NCI-H128 (cell line): ENCODE measurements around the gene RS1.

ENCODE experiments used
- DNase-seq: peaks from one replicate; lab custom pipeline; 2025; ENCODE audit not compliant: unreplicated experiment; lab: John Stamatoyannopoulos, UW

RS1 gene

DNA sequence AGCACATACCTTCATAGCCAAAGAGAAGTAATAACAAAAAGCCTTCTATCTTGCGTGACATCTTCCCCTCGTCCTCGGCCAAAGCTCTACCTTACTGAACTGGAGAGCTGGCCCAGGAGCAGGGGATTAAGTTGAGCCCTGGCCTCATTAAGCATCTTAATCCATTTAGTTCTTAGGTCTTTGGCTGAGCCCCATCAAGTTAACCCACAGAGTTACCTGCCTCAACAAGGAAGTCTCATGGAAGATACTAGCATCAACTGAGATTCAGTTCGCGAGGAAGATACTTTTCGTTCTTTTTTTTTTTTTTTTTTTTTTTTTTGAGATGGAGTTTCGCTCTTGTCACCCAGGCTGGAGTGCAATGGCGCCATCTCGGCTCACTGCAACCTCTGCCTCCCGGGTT is at the start of gene RS1:
TSS of gene RS1 (minus strand) at position 101 of the 400 bp plus-strand sequence. CDS start at position 61, 40 bp downstream.
- no peak for DNase-seq

DNA sequence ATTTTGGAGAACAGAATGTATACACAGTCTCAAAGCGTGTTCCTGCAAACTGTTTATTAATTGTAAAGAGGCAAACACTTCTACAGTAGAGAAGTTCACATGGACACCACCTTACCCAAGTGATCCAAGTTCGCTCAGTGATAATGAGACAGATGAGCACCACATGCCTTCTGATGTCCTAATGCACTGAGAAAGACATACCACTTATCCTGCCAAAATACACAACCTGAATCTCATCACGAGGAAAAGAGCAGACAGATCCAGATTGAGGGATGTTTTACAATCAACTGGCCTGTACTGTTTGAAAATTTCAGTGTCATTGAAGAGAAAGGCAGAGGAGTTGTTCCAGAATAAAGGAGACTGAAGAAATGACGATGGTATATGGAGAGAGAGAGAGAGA is 47.9 kb upstream of the RS1 start:
- no peak for DNase-seq

DNA sequence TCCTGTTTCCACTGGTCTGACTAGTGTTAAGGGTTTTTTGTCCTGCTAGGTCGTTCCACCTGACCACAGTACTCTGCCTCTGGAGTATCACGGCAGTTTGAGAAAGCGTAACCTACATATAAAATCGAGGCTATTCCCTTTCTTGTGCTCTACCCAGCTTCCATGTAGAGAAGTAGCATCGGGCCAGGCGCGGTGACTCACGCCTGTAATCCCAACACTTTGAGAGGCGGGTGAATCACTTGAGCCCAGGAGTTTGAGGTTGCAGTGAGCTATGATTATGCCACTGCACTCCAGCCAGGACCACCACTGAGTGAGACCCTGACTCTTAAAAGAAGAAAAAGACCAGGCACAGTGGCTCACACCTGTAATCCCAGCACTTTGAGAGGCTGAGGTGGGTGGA is 43.0 kb upstream of the RS1 start:
- no peak for DNase-seq

DNA sequence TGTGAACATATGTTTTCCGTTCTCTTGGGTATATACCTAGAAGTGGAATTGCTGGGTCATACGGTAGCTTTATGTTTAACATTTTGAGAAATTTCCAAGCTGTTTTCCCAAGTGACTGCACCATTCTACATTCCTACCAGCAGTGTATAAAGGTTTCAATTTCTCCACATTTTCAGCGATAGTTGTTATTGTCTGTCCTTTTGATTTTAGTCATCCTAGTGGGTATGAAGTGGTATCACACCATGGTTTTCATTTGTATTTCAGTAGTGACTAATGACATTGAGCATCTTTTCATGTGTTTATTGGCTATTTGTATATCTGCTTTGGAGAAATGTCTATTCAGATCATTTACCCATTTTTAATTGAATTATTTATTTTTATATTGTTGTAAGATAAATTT is 37.9 kb upstream of the RS1 start:
- DNase-seq: no peak

DNA sequence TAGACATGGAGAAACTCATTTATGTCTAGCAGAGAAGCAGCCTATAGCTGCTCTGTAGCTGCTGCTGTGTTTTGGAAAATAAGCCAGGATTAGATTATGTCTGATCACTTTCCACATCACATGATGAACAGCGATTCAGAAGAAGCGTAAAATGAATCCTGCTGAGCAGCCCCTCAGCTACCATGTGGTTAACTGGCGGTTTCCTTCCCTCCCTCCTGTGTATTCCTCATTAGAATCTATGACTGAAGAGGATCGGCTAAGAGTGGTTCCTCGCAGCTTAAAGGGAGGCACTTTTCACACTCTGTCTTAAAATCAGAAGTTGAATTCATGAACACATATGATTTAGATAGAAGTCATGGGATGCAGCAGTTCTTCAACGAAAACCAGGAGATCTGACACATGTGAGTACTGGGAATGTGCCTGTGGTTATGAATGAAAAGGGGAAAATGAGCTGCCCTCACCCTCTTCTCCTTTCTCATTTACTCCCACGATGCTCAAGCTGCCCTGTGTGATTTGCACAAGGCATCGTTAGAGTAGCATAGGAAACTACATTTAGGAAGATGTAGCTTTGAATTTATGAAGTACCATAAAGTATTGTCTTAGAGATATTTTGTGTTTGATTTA is 35.6 kb upstream of the RS1 start, which contains the start of gene PPEF1:
TSS of gene PPEF1 (plus strand) at position 220 of the 624 bp plus-strand sequence. CDS start at position 356, 136 bp downstream.
- no peak for DNase-seq

DNA sequence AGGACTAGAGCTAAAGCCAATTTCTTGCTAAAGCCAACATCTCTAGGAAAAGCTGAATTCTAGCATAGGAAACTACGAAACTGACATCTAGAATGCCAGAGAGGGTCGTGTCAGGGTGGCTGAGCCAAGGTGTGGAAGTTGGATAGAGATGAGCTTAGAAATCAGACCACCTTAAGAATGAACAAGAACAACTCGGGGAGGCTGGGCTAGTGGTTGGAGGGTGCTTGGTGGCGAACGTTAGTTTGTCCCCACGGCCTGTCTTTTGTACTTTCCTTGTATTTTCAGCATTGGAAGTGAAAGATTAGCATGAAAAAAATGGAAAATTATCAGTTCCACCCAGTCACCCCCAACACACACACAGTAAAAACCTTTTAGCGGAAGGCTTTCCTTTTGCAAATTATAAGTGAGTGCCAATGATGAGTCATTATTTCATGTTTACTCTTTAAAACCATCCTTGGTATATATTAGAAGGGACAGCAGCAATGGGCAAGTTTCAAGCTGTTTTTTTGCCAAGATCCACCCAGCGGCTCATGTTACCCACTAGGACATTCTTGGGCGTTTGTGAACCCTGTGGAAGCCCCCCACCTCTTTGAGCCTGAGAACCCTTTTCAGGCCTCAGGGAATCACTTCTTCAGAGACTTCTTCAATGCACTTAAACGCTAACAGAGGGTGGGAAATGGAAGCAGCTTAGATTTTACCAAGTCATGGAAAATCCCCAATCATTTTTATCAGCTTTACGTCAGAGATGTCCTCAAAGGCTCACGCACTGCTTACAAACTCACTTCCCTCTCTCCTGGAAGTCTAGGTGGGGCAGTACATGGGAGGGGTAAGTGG is 30.7 kb upstream of the RS1 start:
- DNase-seq: no peak

DNA sequence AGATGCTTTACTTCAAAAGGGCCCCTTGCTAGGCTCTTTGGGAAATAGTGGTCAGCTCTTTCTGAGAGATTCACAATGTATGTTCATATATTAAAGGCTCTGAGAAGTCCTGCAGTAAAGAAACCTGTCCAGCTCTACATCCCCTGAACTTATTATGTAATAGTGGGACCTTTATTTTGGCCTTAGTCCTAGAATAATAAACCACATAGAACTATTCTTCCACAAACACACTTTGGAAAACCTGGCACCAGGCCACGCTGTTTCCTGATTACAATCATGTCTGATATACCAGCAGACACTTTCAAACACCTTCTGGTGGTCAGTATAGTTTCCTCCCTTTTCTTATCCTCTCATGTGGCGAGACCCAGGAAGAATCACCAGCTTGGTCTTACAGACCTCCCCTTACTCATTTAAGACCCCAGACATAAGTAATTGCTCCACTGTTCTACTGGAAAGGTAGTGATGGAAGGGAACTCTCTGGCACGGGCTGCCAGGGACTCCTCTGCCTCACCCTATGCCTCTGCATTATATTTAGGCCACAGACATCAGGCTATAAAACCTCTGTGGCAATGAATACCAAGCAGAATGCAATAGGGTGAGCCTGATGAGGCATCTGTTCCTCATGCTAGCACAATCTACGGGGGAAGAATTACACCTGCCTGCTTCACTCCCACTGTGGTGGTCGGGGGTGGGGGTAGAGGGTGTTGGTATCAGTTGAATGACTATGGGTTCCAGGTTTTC is 29.9 kb upstream of the RS1 start:
- no peak for DNase-seq

DNA sequence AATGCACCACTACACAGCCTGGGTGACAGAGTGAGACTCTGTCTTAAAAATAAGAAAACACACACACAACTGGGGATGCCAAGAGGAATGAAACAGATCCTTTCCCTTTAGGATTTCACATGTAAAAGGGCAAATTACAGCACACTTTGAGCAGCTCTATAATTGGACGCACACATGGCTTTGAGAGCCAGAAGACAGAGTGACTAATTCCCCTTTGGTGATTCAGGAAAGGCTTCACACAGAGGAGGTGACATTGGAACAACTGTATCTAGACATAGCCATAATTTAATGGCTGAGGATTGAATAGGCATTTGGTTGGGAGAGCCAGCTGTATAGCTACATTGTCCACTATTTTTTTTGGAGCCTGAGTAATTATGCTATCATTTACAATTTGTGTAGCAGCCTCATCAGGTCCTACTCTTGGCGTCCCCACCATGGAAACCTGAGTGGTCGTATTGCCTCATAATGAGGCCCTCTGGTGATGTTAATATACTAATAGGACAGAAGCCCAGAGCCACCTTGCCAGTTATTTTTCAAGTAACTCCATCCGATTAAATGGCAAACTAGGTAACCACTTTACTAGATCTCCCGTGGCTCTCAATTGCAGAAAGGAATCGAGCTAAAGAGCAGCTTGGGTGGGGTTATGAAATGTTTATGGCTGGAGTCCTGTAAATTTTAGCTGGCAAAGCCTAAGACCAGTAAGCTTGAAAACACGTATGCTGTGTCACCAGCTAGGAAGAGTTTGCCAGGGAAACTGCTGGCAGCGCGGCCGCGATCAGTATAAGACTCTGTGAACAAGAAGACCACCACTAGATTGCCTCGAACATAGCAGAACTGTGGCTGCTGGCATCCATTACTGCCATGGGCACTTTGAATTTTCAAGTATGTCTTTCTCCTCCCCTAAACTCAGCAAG is 27.1 kb upstream of the RS1 start:
- peak; percentile 26 for DNase-seq

DNA sequence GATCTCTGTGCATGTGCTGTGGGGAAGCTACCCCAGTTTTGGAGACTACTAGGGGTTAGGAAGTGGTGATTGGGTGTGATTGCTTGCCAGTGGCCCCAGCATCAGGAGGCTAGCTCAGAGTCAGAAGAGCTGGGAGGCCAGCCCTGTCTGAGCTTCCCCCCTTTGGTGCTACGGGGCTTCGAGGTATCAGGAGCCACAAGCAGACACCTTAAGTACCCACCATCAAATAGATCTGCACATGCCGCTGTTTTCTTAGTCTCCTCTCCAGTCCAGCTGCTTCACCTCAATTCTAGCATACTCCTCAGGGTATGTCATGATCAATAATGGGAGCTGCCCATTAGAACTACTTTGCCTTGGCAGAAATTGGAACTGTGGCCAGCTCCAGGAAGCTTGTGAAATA is 24.7 kb upstream of the RS1 start:
- no peak for DNase-seq

DNA sequence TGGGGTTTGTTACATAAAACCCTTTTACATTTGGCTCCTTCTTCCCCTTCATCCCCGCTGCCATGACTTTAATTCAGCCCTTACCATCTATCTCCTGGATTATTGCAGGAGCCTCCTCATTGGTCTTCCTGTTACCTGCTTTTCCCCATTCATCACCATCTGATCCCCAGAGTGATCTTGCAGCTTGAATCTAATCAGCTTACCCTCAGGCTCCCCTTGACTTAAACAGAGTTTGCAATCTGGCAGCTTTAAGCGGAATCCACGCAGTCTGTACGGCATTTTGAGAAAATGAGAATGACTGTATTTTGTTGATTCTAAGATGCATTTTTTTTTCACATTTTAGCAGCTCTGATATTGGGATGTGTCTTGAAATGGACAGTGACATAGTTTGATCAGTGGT is 20.6 kb upstream of the RS1 start:
- DNase-seq: no peak

DNA sequence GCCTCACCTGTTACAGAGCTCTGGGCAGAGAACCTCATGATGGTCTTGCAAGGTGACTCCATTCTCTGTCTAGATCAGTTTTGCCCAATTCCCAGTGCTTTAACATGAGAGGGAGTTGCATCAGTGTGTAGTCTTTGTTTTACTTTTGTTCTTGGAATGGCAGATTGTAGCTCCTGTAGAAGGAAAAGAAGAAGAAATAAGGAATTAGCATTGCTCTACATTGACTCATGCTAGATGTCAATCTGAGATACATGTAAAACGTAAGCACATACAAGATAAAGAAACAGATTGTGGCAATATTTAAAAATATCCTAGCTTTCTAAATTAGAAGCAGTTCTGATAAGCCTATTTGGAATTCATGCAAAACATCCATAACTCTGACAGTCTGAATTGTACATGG is 19.5 kb upstream of the RS1 start:
- DNase-seq: no peak

DNA sequence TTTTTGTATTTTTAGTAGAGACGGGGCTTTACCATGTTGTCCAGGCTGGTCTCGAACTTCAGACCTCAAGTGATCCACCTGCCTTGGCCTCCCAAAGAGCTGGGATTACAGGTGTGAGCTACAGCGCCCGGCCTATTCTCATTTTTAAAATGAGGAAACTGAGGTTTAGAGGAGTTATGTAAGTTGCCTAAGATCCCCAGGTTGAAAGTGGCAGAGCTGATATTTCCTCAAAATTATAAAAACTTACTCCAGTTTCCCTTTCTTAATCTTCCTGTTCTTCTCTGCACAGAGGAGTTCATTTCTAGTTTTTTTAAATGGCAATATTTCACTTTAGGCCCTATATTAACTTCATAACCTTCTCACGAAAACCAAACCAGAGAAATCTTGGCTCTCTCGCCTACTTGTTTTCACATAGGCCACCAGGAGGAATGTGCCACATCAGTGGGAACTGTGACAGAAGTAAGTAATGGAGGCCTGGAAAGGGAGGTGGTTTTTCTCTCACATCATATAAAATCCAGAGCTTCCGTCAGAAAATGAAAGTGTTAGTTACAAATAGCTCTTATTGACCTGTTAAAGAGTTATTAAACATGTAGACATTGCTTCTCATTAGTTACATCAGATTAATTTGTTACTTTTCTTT is 16.1 kb upstream of the RS1 start:
- DNase-seq: no peak

DNA sequence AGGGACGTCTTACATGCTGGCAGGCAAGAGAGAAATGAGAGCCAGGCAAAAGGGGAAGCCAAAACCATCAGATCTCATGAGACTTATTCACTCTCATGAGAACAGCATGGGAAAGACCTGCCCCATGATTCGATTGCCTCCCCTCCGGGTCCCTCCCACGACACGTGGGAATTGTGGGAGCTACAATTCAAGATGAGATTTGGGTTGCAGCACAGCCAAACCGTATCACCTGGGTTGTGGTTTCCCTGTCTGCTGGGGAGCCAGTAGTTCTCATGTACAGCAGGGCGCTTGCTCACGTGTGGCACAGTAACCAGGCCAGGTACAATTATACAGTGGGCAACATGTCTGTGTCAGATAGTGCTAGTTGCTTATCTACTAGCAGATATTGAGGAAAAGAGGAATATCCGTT is 11.1 kb upstream of the RS1 start:
- DNase-seq: no peak

DNA sequence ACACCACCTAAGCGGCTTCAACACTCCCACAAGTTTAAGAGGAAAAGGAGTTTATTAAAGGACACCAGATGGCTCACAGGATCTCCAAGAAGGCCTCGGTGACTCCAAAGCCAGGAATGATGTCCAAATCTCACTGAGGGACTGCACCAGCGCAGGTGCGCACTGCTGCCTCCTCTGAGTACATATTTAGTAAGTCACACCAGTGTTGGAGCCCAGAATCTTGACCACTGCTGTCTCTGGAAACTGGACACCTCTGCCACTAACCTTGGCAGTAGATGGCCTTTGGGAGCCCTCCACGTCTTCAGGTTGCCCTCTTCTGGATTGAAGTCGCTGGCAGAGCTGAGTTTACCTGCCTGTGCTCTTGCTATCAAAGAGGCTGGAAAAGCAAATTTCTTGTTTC is 10.1 kb upstream of the RS1 start:
- no peak for DNase-seq

DNA sequence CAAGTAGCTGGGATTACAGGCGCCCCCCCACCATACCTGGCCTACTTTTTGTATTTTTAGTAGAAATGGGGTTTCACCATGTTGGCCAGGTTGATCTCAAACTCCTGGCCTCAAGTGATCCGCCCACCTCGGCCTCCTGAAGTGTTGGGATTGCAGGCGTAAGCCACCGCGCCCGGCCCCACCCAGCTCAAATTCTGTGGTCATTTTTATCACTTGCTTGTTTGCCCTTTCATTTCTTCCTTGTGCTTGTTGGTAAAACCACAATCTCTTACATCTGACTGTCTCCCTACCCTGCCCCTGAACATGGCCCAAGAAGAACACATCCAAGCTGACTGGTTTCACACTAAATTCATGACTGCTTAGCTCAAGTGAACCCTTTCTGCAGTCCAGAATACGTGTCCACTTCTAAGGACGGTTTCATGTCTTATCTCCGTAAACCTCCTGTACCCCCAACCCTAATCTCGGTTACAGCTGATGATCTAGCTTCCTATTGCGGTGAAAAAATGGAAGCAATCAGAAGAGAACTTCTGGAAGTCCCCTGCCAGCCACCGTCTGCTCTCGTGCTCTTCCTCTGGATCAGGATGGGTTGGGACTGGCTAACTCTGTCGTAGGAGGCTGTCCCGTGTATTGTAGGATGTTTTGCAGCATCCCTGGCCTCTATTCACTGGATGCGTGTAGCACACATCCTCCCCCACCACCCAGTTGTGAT is 5.4 kb upstream of the RS1 start:
- no peak for DNase-seq

DNA sequence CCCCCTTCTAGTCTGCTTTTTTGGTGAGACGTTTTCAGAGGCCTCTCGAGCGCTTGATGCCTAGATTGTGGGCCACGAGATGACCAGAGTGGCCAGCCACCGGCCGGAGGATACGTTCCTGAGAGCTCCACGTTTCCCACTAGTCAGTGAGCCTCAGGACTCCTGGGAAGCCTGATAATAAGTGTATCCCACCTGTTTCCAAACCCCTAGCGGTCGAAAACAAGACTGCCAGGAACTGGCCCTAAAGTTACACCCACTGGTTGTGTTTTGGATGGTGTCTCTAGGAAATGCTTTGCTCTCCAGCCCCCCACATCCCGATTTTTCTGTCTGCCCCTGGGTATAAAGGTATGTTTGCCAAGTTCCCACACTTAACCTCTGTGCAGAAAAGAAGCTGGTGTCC is 4.6 kb upstream of the RS1 start:
- no peak for DNase-seq

DNA sequence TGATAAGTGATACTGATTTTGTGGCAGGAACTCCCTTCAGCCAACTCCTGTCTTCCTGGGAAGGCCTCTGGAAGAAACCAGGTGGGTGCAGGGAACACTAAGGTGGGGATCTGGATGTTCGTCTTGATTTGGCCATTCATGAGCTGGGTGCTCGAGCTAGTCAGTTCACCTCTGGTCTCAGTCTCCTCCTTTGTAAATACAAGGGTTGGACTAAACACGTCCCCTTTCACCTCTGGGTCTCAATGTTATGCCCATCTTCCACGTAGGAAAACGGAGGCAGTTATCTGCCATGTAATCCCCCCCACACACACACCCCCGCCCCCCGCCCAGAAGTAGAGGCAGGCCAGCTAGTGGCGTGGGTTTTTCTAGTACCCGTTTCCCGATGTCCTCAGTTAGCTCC is 4.1 kb upstream of the RS1 start:
- DNase-seq: no peak

DNA sequence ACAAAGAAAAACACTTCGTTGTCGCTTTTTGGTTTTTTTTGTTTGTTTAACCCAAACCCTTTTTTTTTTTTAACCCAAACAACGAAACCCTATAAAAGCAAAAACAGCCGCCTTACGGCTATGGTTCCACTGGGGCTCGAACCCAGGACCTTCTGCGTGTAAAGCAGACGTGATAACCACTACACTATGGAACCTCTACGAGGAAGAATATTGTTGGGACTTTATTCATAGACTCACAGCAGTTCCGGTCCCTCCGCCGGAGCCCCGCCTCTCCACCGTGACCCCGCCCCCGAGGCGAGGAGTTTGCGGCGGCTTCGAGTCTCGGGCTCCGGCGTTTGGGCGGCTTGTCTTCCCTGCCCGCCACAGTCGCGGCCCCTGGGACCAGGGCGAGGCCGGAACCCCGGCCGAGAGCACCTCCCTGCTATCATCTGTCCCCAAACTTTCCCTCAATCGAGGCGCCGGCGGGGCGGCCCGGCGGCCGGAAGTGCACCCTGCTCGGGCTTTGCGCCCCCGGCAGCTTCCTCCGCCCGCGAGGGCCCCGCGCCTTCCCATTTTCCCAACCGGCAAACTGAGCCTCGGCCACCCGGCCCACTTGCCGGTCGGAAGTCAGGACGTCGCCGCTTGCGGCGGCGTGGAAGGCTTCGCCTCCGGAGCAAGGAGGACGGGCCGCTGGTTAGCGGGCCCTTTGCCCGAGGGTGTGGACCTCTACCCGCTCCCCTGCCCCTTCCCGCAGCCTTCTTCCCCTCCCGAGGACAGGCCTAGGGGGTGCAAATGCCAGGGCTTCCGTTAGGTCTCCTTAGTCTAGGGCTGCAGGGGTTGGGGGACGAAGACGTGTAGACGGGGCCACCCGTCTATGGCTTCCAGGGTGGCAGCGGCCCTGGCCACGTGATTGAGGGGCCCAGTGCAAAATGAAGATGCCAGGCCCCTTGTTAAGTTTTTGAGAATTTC is 3.2 kb upstream of the RS1 start:
- DNase-seq: peak; percentile 52

DNA sequence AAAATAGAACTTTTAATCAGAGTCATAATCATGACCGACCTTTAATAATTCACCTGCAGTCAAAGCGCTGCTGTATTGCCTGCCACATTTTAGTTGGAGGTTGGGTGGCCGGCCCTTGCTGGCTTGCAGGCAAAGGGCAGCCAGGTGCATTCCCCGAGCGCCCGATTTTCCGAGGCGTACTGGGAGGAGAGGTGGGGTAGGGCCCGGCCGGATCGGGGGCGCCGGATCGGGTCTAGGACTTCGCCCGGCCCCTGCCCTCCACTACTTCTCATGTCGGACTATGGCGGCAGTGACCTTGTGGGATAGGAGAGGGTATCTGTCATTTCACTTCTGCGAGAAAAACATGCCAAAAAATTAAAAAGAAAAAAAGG is 2.5 kb upstream of the RS1 start:
- DNase-seq: no peak
